ENCODE data around the gene ADGRB2. TPM values are rescaled to one million over a fixed set of nuclear protein-coding genes. Genes with fewer than 3 reads are reported as not detected.

The ADGRB2 gene
- total and polyA plus RNA-seq, 2 donors from 2014 or later: 3.2 to 5.3 TPM

DNA sequence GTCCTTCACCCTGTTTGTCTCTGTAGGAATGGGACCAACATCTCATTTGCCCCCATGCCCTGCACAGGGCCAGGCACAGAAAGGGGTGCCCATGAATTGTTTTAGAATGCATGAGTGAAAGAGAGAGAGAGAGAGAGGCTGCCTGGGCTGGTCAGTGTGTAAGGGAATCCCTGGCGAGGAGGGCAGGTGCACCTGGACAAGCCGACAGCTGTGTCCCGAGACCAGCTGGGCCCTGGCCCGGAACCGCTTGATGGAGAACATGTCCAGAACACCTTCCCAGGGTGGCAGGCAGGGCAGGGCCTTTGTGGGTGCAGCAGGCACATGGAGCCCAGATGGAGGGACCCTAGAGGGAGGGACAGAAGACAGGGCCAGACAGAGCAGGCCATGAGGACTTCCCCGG is 28.9 kb upstream of the ADGRB2 start:
- no peaks in the 10 kb centered on the region for H3K4me1 ChIP-seq (ENCODE audit: control insufficient read depth in 2 of 3, insufficient read depth in 2 of 3, low read depth in 1 of 3, low read length in 3 of 3)
- no peak overlapping the region for H3K27ac ChIP-seq (ENCODE audit: low read depth in 2 of 2, low read length in 2 of 2)
- H3K27me3 ChIP-seq (ENCODE audit: control insufficient read depth, insufficient read depth, low read length): no peaks in the 10 kb centered on the region
- DNase-seq (peak in 2 of 5 donors; percentile 22 to 69), FAIRE-seq (no peak)
- H3K9me3 ChIP-seq (ENCODE audit: control insufficient read depth in 2 of 3, insufficient read depth in 1 of 3, low read length in 3 of 3): no peaks in the 10 kb centered on the region
- no peak overlapping the region for H3K4me3 ChIP-seq (ENCODE audit: low read length in 3 of 3)
- H3K36me3 ChIP-seq (ENCODE audit: control insufficient read depth in 2 of 3, insufficient read depth in 3 of 3, low read length in 3 of 3): no peaks in the 10 kb centered on the region
- intact Hi-C loops (cut with DNase I): loop anchor here (5.0 kb wide), 1 partner anchor 131 kb away; no protein-coding TSS in a partner anchor
- TF ChIP-seq, protein P1, sequence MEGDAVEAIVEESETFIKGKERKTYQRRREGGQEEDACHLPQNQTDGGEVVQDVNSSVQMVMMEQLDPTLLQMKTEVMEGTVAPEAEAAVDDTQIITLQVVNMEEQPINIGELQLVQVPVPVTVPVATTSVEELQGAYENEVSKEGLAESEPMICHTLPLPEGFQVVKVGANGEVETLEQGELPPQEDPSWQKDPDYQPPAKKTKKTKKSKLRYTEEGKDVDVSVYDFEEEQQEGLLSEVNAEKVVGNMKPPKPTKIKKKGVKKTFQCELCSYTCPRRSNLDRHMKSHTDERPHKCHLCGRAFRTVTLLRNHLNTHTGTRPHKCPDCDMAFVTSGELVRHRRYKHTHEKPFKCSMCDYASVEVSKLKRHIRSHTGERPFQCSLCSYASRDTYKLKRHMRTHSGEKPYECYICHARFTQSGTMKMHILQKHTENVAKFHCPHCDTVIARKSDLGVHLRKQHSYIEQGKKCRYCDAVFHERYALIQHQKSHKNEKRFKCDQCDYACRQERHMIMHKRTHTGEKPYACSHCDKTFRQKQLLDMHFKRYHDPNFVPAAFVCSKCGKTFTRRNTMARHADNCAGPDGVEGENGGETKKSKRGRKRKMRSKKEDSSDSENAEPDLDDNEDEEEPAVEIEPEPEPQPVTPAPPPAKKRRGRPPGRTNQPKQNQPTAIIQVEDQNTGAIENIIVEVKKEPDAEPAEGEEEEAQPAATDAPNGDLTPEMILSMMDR (IDR thresholded peaks at IDR 0.05; ENCODE audit: borderline replicate concordance, extremely low read depth, insufficient read depth): no peak
- H3K9ac ChIP-seq (ENCODE audit: low read length in 3 of 3): no peak overlapping the region

DNA sequence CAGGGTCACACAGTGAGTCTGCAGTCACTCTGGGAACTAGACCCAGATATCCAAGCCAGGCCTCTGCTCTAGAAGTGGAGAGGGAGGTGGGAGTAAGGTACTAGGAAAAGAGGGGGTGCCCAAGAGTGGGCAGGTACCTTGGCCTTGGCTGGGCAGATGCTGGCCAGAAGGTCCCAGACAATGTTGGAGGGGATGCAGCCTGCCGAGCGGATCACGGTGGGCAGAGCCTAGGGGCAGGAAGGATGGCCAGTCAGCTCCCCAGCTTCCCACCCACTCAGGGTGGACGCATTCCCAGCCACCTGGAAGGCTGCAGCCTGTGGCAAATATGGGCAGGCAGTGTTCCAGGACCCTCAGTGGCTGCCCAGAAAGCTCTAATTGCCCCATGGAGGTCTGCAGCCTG is 28.4 kb upstream of the ADGRB2 start:
- H3K36me3 ChIP-seq (ENCODE audit: control insufficient read depth in 2 of 3, insufficient read depth in 3 of 3, low read length in 3 of 3): no peaks in the 10 kb centered on the region
- no peak overlapping the region for H3K27ac ChIP-seq (ENCODE audit: low read depth in 2 of 2, low read length in 2 of 2)
- peak in 3 of 5 donors; percentile 4 to 41 (median 22) for DNase-seq
- no peak overlapping the region for H3K4me3 ChIP-seq (ENCODE audit: low read length in 3 of 3)
- intact Hi-C loops (cut with DNase I): loop anchor here (5.0 kb wide), 1 partner anchor 130 kb away; no protein-coding TSS in a partner anchor
- H3K27me3 ChIP-seq (ENCODE audit: control insufficient read depth, insufficient read depth, low read length): no peaks in the 10 kb centered on the region
- no peak overlapping the region for H3K9ac ChIP-seq (ENCODE audit: low read length in 3 of 3)
- H3K9me3 ChIP-seq (ENCODE audit: control insufficient read depth in 2 of 3, insufficient read depth in 1 of 3, low read length in 3 of 3): no peaks in the 10 kb centered on the region
- no peak for FAIRE-seq
- peaks cover 0 to 3% (median 0%) of the 10 kb centered on the region in 3 donors for H3K4me1 ChIP-seq (ENCODE audit: control insufficient read depth in 2 of 3, insufficient read depth in 2 of 3, low read depth in 1 of 3, low read length in 3 of 3)
- TF ChIP-seq, protein P1 (IDR thresholded peaks at IDR 0.05; ENCODE audit: borderline replicate concordance, extremely low read depth, insufficient read depth): no peak

DNA sequence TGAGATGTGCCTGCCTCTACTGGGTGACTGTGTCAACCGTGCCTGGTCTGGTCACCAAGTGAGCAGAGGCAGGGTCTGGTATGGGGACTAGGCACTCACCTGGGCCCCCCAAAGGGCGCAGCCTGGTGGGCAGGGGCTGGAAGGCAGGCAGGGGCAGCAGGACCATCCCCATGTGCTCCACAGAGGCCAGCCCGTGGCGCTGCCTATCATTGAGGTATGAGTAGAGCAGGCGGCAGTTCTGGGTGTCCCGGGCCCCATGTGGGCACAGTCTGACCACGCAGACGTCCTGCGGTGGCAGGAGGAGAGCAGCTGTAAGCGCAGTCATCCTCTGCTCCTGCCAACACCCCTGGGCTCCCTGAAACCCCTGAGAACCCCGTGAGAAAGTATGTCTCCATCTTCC is 28.0 kb upstream of the ADGRB2 start:
- Histone ChIP-seq H3K4me3 (ENCODE audit: low read length in 3 of 3) (no peak overlapping the region), H3K4me1 (ENCODE audit: control insufficient read depth in 2 of 3, insufficient read depth in 2 of 3, low read depth in 1 of 3, low read length in 3 of 3) (peaks cover 0 to 3% (median 0%) of the 10 kb centered on the region in 3 donors), H3K9me3 (ENCODE audit: control insufficient read depth in 2 of 3, insufficient read depth in 1 of 3, low read length in 3 of 3) (no peaks in the 10 kb centered on the region), H3K27ac (ENCODE audit: low read depth in 2 of 2, low read length in 2 of 2) (no peak overlapping the region), H3K36me3 (ENCODE audit: control insufficient read depth in 2 of 3, insufficient read depth in 3 of 3, low read length in 3 of 3) (no peaks in the 10 kb centered on the region), H3K9ac (ENCODE audit: low read length in 3 of 3) (no peak overlapping the region), H3K27me3 (ENCODE audit: control insufficient read depth, insufficient read depth, low read length) (no peaks in the 10 kb centered on the region)
- peak in 2 of 5 donors; percentile 25 to 68 for DNase-seq
- intact Hi-C loops (cut with DNase I): loop anchor here (5.0 kb wide), 1 partner anchor 130 kb away; no protein-coding TSS in a partner anchor
- TF ChIP-seq, protein P1 (IDR thresholded peaks at IDR 0.05; ENCODE audit: borderline replicate concordance, extremely low read depth, insufficient read depth): no peak
- FAIRE-seq: no peak

Data from kidney (tissue), 14 donors.